ENCODE results near the gene HEPN1.

The HEPN1 gene

DNA sequence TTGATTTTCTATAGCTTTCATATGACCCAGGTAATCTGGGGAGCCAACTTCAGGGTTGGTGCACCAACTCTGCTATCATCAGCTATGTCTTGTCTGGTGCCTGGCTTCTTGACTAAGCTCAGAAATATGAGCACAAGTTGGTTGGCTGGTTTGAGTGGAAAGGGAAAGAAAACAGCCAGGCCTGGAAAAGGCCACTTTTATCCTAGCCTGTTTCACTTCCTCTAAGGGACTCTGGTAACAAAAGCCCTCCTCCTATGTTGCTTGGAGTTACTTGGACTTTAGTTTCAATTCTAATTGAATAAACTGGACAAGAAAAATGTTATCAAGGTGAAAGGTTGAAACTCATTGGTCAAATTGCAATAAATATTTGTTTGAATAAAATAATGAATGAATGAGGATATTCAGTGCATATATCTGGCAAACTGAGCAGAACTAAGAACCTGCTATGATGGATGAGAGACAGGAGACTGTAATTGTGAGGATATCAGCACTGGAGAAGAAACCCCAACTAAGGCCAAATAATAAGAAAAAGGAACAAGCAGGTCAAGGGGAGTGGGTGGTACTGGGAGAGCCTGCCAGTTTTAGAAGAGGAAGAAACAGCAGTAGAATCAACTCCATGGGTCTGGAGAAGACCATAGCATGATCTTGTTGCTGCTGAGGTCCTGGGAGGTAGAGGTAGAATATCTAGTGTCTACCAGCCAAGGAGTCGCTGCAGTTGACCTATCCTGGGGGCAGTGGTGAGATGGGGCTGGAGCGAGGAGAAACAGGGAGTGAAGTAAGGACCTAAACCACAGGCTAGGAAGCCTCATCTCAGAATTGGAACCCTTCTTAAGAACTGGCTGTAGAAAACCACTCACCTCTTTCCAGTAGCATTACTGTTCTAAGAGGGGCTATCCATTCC lies 29.6 kb upstream of the HEPN1 start:
- Histone ChIP-seq H3K27ac (ENCODE audit: extremely low read depth, low read depth, low read length) (no peak overlapping the region), H3K36me3 (ENCODE audit: control insufficient read depth in 2 of 2, insufficient read depth in 1 of 2, low read length in 2 of 2) (no peaks in the 10 kb centered on the region), H3K4me3 (ENCODE audit: low read depth, low read length) (no peak overlapping the region), H3K4me1 (ENCODE audit: control insufficient read depth, insufficient read depth, low read length) (no peaks in the 10 kb centered on the region), H3K9me3 (ENCODE audit: control insufficient read depth, insufficient read depth, low read depth, low read length) (no peaks in the 10 kb centered on the region)
- CTCF ChIA-PET = interaction anchor here (0.6 to 2.1 kb wide), 3 partner anchors 13 to 52 kb away, joined by 3 to 10 read pairs (median 3); no protein-coding TSS in a partner anchor
- TF ChIP-seq ZNF423 (tag by site-specific recombination; IDR thresholded peaks at IDR 0.05) (no peak), ZNF133 (tag by site-specific recombination; IDR thresholded peaks at IDR 0.05) (no peak), SP2 (tag by site-specific recombination; IDR thresholded peaks at IDR 0.05) (no peak), KLF16 (tag by site-specific recombination; IDR thresholded peaks at IDR 0.05) (no peak), GLIS1 (tag by site-specific recombination; IDR thresholded peaks at IDR 0.05) (no peak), ZNF184 (tag by site-specific recombination; IDR thresholded peaks at IDR 0.05) (no peak), ZNF169 (tag by site-specific recombination; IDR thresholded peaks at IDR 0.05) (no peak), ZNF157 (tag by site-specific recombination; IDR thresholded peaks at IDR 0.05) (no peak), KLF7 (tag by site-specific recombination; IDR thresholded peaks at IDR 0.05; ENCODE audit: borderline replicate concordance) (no peak), ZNF555 (tag by site-specific recombination; conservative IDR thresholded peaks at IDR 0.05) (no peak), ZNF2 (tag by site-specific recombination; IDR thresholded peaks at IDR 0.05) (no peak), ZFP41 (tag by site-specific recombination; IDR thresholded peaks at IDR 0.05; ENCODE audit: borderline replicate concordance) (no peak), ZNF510 (tag by site-specific recombination; IDR thresholded peaks at IDR 0.05; ENCODE audit: insufficient replicate concordance) (no peak), ZNF747 (tag by site-specific recombination; IDR thresholded peaks at IDR 0.05) (no peak)
- TF ChIP-seq, protein P1, sequence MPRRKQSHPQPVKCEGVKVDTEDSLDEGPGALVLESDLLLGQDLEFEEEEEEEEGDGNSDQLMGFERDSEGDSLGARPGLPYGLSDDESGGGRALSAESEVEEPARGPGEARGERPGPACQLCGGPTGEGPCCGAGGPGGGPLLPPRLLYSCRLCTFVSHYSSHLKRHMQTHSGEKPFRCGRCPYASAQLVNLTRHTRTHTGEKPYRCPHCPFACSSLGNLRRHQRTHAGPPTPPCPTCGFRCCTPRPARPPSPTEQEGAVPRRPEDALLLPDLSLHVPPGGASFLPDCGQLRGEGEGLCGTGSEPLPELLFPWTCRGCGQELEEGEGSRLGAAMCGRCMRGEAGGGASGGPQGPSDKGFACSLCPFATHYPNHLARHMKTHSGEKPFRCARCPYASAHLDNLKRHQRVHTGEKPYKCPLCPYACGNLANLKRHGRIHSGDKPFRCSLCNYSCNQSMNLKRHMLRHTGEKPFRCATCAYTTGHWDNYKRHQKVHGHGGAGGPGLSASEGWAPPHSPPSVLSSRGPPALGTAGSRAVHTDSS (tag by site-specific recombination; IDR thresholded peaks at IDR 0.05) = no peak
- TF ChIP-seq, protein P2, sequence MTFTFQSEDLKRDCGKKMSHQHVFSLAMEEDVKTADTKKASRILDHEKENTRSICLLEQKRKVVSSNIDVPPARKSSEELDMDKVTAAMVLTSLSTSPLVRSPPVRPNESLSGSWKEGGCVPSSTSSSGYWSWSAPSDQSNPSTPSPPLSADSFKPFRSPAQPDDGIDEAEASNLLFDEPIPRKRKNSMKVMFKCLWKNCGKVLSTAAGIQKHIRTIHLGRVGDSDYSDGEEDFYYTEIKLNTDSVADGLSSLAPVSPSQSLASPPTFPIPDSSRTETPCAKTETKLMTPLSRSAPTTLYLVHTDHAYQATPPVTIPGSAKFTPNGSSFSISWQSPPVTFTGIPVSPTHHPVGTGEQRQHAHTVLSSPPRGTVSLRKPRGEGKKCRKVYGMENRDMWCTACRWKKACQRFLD (tag by site-specific recombination; IDR thresholded peaks at IDR 0.05) = no peak
- TF ChIP-seq, protein P3, sequence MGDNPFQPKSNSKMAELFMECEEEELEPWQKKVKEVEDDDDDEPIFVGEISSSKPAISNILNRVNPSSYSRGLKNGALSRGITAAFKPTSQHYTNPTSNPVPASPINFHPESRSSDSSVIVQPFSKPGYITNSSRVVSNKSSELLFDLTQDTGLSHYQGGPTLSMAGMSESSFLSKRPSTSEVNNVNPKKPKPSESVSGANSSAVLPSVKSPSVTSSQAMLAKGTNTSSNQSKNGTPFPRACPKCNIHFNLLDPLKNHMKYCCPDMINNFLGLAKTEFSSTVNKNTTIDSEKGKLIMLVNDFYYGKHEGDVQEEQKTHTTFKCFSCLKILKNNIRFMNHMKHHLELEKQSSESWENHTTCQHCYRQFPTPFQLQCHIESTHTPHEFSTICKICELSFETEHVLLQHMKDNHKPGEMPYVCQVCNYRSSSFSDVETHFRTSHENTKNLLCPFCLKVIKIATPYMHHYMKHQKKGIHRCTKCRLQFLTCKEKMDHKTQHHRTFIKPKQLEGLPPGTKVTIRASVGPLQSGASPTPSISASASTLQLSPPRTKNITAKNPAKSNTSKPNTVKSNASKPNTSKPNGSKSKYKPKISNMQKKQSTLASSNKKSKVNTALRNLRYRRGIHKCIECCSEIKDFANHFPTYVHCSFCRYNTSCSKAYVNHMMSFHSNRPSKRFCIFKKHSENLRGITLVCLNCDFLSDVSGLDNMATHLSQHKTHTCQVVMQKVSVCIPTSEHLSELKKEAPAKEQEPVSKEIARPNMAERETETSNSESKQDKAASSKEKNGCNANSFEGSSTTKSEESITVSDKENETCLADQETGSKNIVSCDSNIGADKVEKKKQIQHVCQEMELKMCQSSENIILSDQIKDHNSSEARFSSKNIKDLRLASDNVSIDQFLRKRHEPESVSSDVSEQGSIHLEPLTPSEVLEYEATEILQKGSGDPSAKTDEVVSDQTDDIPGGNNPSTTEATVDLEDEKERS (tag by site-specific recombination; IDR thresholded peaks at IDR 0.05) = no peak
- TF ChIP-seq, protein P4, sequence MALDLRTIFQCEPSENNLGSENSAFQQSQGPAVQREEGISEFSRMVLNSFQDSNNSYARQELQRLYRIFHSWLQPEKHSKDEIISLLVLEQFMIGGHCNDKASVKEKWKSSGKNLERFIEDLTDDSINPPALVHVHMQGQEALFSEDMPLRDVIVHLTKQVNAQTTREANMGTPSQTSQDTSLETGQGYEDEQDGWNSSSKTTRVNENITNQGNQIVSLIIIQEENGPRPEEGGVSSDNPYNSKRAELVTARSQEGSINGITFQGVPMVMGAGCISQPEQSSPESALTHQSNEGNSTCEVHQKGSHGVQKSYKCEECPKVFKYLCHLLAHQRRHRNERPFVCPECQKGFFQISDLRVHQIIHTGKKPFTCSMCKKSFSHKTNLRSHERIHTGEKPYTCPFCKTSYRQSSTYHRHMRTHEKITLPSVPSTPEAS (tag by site-specific recombination; IDR thresholded peaks at IDR 0.05) = no peak
- TF ChIP-seq, protein P5, sequence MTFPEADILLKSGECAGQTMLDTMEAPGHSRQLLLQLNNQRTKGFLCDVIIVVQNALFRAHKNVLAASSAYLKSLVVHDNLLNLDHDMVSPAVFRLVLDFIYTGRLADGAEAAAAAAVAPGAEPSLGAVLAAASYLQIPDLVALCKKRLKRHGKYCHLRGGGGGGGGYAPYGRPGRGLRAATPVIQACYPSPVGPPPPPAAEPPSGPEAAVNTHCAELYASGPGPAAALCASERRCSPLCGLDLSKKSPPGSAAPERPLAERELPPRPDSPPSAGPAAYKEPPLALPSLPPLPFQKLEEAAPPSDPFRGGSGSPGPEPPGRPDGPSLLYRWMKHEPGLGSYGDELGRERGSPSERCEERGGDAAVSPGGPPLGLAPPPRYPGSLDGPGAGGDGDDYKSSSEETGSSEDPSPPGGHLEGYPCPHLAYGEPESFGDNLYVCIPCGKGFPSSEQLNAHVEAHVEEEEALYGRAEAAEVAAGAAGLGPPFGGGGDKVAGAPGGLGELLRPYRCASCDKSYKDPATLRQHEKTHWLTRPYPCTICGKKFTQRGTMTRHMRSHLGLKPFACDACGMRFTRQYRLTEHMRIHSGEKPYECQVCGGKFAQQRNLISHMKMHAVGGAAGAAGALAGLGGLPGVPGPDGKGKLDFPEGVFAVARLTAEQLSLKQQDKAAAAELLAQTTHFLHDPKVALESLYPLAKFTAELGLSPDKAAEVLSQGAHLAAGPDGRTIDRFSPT (tag by site-specific recombination; IDR thresholded peaks at IDR 0.05) = no peak
- POLR2A ChIA-PET = interaction anchor here (1.3 kb wide), 2 partner anchors 13 kb away, joined by 3 to 6 read pairs; no protein-coding TSS in a partner anchor
